Transverse colon (tissue), 4 donors: ENCODE results near the gene OAT. TPM values are rescaled to one million over a fixed set of nuclear protein-coding genes. Genes with fewer than 3 reads are reported as not detected.

Experiments used
- DNase-seq: peaks from one replicate; pipeline ENCODE4 v3.0.0-alpha.2; 2019
- H3K27ac ChIP-seq, 4 donors: fragments of 200-600 bp; sonication (generic); 2 replicates each; pipeline ENCODE4 v1.5.1; 2016 to 2018; ENCODE audit warnings: inconsistent platforms in 4 of 4
- H3K27me3 ChIP-seq: fragments of 200-600 bp; sonication (generic); 2 replicates; pipeline ENCODE4 v1.5.1; 2017; ENCODE audit warnings: inconsistent platforms
- H3K36me3 ChIP-seq, 4 donors: fragments of 200-600 bp; sonication (generic); 2 replicates each; pipeline ENCODE4 v1.5.1; 2017 to 2019; ENCODE audit warnings: inconsistent platforms in 4 of 4
- H3K4me1 ChIP-seq, 4 donors: fragments of 200-600 bp; sonication (generic); 2 replicates each; pipeline ENCODE4 v1.5.1; 2017 to 2020; ENCODE audit warnings: inconsistent platforms in 4 of 4
- H3K4me3 ChIP-seq, 4 donors: fragments of 200-600 bp; sonication (generic); 1 replicate in 1 of 4; 2 replicates in 3 of 4; pipeline versions ENCODE4 v1.5.1 to v1.6.1; 2017 to 2019; ENCODE audit warnings: inconsistent platforms in 4 of 4
- H3K9me3 ChIP-seq, 2 donors: fragments of 200-600 bp; sonication (generic); 2 replicates each; pipeline ENCODE4 v1.5.1; 2017 to 2019; ENCODE audit warnings: inconsistent platforms in 2 of 2
- EP300 ChIP-seq: sonication (generic); formaldehyde crosslinking; IDR thresholded peaks from one replicate; pipeline ENCODE4 v1.6.1; 2017; ENCODE audit warnings: antibody characterized with exemption, low read depth
- POLR2A ChIP-seq: fragments of 450-650 bp; IDR thresholded peaks from one replicate; pipeline ENCODE4 v1.6.1; 2016; ENCODE audit warnings: antibody characterized with exemption, mild to moderate bottlenecking, moderate library complexity
- POLR2AphosphoS5 ChIP-seq, 3 donors: sonication (generic); formaldehyde crosslinking; IDR thresholded peaks; one replicate each; pipeline ENCODE4 v1.6.1; 2016; ENCODE audit warnings: antibody characterized with exemption in 3 of 3
- WGBS, 2 donors: methylation state at CpG; one replicate each; pipeline ENCODE4 v1.1.5; 2018; ENCODE audit warnings: low coverage in 1 of 2; 5-methylcytosine and 5-hydroxymethylcytosine counted together
- in situ Hi-C, 4 donors: fragments of 200-750 bp; cut with MboI; loops; one replicate each; pipeline versions ENCODE4 v1.15.0 to v1.15.1; 2017; ENCODE audit warnings: low sequenced_read_pairs in 3 of 4, low pct_ligation_motif_present in 1 of 4, low pct_unique_long_range_greater_than_20kb in 1 of 4
- intact Hi-C: fragments of 100-400 bp; cut with DNase I; formaldehyde crosslinking; loops from one replicate; pipeline ENCODE4 v1.15.1; 2023; ENCODE audit warnings: low total_unique reads
- total RNA-seq, 4 donors: library from RNA; depleted of rRNA; stranded (reverse); fragments of >200 nt; gene quantifications; one replicate each; pipeline ENCODE4 v1.1.0, GENCODE V29; 2016
- TF ChIP-seq, protein P1 (sequence below), 5 experiments: fragments of 200-600 bp in 3 of 5; fragments of 450-650 bp in 2 of 5; sonication (generic) in 3 of 5; IDR thresholded peaks; 1 replicate in 2 of 5; 2 replicates in 3 of 5; pipeline ENCODE4 v1.5.1; 2016 to 2017; ENCODE audit warnings: antibody characterized with exemption in 5 of 5, inconsistent platforms in 3 of 5, mild to moderate bottlenecking in 2 of 5, moderate library complexity in 1 of 5

The OAT gene
- total RNA-seq, 4 donors from 2014 or later = 22.1 to 89.3 (median 60.9) TPM

- no peak for DNase-seq
- Histone ChIP-seq H3K27ac (peak overlapping the region in 3 of 4 donors; percentile 6 to 36 (median 31)), H3K4me1 (peaks cover 0 to 40% (median 25%) of the 10 kb centered on the region in 4 donors), H3K36me3 (peaks cover 0 to 4% (median 0%) of the 10 kb centered on the region in 4 donors), H3K9me3 (no peaks in the 10 kb centered on the region), H3K4me3 (no peak overlapping the region), H3K27me3 (no peaks in the 10 kb centered on the region)
- whole genome bisulfite sequencing, 2 donors = 44 to 71% methylated on average over 4 of the region's 4 CpGs
- intact Hi-C loops = no loop called here
- no peak for TF ChIP-seq POLR2AphosphoS5 (IDR thresholded peaks at IDR 0.05)
- no peak for TF ChIP-seq POLR2A
- no peak for TF ChIP-seq EP300
- TF ChIP-seq, protein P1, sequence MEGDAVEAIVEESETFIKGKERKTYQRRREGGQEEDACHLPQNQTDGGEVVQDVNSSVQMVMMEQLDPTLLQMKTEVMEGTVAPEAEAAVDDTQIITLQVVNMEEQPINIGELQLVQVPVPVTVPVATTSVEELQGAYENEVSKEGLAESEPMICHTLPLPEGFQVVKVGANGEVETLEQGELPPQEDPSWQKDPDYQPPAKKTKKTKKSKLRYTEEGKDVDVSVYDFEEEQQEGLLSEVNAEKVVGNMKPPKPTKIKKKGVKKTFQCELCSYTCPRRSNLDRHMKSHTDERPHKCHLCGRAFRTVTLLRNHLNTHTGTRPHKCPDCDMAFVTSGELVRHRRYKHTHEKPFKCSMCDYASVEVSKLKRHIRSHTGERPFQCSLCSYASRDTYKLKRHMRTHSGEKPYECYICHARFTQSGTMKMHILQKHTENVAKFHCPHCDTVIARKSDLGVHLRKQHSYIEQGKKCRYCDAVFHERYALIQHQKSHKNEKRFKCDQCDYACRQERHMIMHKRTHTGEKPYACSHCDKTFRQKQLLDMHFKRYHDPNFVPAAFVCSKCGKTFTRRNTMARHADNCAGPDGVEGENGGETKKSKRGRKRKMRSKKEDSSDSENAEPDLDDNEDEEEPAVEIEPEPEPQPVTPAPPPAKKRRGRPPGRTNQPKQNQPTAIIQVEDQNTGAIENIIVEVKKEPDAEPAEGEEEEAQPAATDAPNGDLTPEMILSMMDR (IDR thresholded peaks at IDR 0.05) = no peak
- in situ Hi-C loops = no loop called here
These were observed 4.6 kb downstream of the OAT start for GRCh38 chr10:124414076-124414475.

- in situ Hi-C loops (no loop called here), intact Hi-C loops (no loop called here)
- no peaks in the 10 kb centered on the region for H3K9me3 ChIP-seq
- peaks cover 0 to 23% (median 9%) of the 10 kb centered on the region in 4 donors for H3K4me1 ChIP-seq
- TF ChIP-seq POLR2A = no peak
- TF ChIP-seq POLR2AphosphoS5 (IDR thresholded peaks at IDR 0.05) = no peak
- no peak for TF ChIP-seq EP300
- TF ChIP-seq, protein P1 (IDR thresholded peaks at IDR 0.05) = no peak
- no peak overlapping the region for H3K27ac ChIP-seq
- no peak overlapping the region for H3K4me3 ChIP-seq
- no peak for DNase-seq
- no peaks in the 10 kb centered on the region for H3K27me3 ChIP-seq
- peaks cover 0 to 22% (median 4%) of the 10 kb centered on the region in 4 donors for H3K36me3 ChIP-seq
These were observed 9.0 kb downstream of the OAT start for GRCh38 chr10:124409696-124410095.

DNA sequence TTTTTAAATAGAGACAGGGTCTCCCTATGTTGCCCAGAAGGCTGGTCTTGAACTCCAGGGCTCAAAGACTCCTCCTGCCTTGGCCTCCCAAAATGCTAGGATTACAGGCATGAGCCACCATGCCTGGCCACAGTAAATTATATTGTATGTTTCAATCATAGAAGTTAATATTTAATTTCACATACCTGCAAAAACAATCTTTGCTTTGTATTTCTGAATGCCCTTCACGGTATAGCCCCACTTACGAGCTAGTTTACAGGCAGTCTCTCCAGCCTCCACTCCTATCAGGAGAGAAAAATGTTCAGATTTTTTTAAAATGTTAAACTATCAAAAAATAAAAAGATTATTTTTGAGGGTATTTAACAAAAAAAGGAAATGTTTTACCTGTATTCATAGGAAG is 10.4 kb downstream of the OAT start:
- Histone ChIP-seq H3K9me3 (no peaks in the 10 kb centered on the region), H3K4me3 (no peak overlapping the region), H3K36me3 (peaks cover 0 to 25% (median 7%) of the 10 kb centered on the region in 4 donors), H3K27ac (peak overlapping the region in 1 of 4 donors; percentile 41), H3K27me3 (no peaks in the 10 kb centered on the region), H3K4me1 (peaks cover 0 to 10% (median 4%) of the 10 kb centered on the region in 4 donors)
- in situ Hi-C loops = no loop called here
- intact Hi-C loops = no loop called here
- DNase-seq = no peak
- 28 to 43% methylated on average over 2 of the region's 2 CpGs for WGBS, 2 donors
- TF ChIP-seq POLR2A (no peak), POLR2AphosphoS5 (IDR thresholded peaks at IDR 0.05) (no peak), EP300 (no peak)
- TF ChIP-seq, protein P1 (IDR thresholded peaks at IDR 0.05) = no peak

GRCh38 chr10:124407456-124407855 is 11.3 kb downstream of the OAT start:
- Histone ChIP-seq H3K27ac (peak overlapping the region in 2 of 4 donors; percentile 22 to 25), H3K9me3 (no peaks in the 10 kb centered on the region), H3K36me3 (peaks cover 0 to 26% (median 8%) of the 10 kb centered on the region in 4 donors), H3K4me1 (peaks cover 0 to 9% (median 4%) of the 10 kb centered on the region in 4 donors), H3K4me3 (no peak overlapping the region), H3K27me3 (no peaks in the 10 kb centered on the region)
- 60 to 80% methylated on average over 1 to 2 of the region's 2 CpGs for WGBS, 2 donors
- no peak for DNase-seq
- TF ChIP-seq POLR2A (no peak), POLR2AphosphoS5 (IDR thresholded peaks at IDR 0.05) (no peak), EP300 (no peak)
- TF ChIP-seq, protein P1 (IDR thresholded peaks at IDR 0.05) = no peak
- in situ Hi-C loops (no loop called here), intact Hi-C loops (no loop called here)
